Skeletal muscle tissue (tissue), 4 donors: ENCODE measurements around the gene BLACAT1. TPM values are rescaled to one million over a fixed set of nuclear protein-coding genes. Genes with fewer than 3 reads are reported as not detected.
"Not testable (repeated sequence)": the region's sequence is repeated elsewhere in the genome, so short reads cannot be mapped to it uniquely, and the experiment has no call there.

ENCODE experiments used
- H3K27ac ChIP-seq: one replicate; pipeline ENCODE4 v1.7.0; 2013; ENCODE audit warnings: mild to moderate bottlenecking, low read depth, low read length, inconsistent platforms
- H3K27me3 ChIP-seq, 3 donors: one replicate each; pipeline ENCODE4 v1.7.0; 2013; ENCODE audit warnings: low read length in 3 of 3; ENCODE audit not compliant: control insufficient read depth in 3 of 3, insufficient read depth in 3 of 3
- H3K36me3 ChIP-seq, 3 donors: one replicate each; pipeline ENCODE4 v1.7.0; 2013; ENCODE audit warnings: low read length in 3 of 3; ENCODE audit not compliant: control insufficient read depth in 3 of 3, insufficient read depth in 3 of 3
- H3K4me1 ChIP-seq, 3 donors: one replicate each; pipeline ENCODE4 v1.7.0; 2013; ENCODE audit warnings: low read length in 3 of 3, mild to moderate bottlenecking in 3 of 3; ENCODE audit not compliant: control insufficient read depth in 3 of 3, insufficient read depth in 3 of 3
- H3K4me3 ChIP-seq, 3 donors: one replicate each; pipeline ENCODE4 v1.7.0; 2013; ENCODE audit warnings: low read length in 3 of 3
- H3K9ac ChIP-seq, 3 donors: one replicate each; pipeline ENCODE4 v1.7.0; 2013; ENCODE audit warnings: low read length in 3 of 3, mild to moderate bottlenecking in 3 of 3, moderate library complexity in 2 of 3, low read depth in 1 of 3
- H3K9me3 ChIP-seq, 3 donors: one replicate each; pipeline ENCODE4 v1.7.0; 2013; ENCODE audit warnings: low read length in 3 of 3; ENCODE audit not compliant: control insufficient read depth in 3 of 3
- total RNA-seq: library from RNA; depleted of rRNA; stranded (reverse); fragments of >200 nt; gene quantifications from one replicate; pipeline ENCODE4 v1.2.3, GENCODE V29; 2014
- donor health status: Osteomylitis.

Gene BLACAT1
- total RNA-seq, 1 donor from 2014 or later = not detected

- H3K27ac ChIP-seq = no peak overlapping the region
- no peaks in the 10 kb centered on the region for H3K36me3 ChIP-seq
- no peaks in the 10 kb centered on the region for H3K9me3 ChIP-seq
- peaks cover 4 to 8% (median 4%) of the 10 kb centered on the region in 3 donors for H3K27me3 ChIP-seq
- no peak overlapping the region for H3K4me3 ChIP-seq
- H3K4me1 ChIP-seq = peaks cover 32 to 45% (median 42%) of the 10 kb centered on the region in 3 donors
- H3K9ac ChIP-seq = no peak overlapping the region
Measured at GRCh38 chr1:205435578-205436573, 20.0 kb downstream of the BLACAT1 start.

GRCh38 chr1:205434738-205435137 lies 21.1 kb downstream of the BLACAT1 start:
- H3K9ac ChIP-seq = no peak overlapping the region
- H3K27ac ChIP-seq = no peak overlapping the region
- H3K9me3 ChIP-seq = no peaks in the 10 kb centered on the region
- H3K4me1 ChIP-seq = peaks cover 29 to 39% (median 36%) of the 10 kb centered on the region in 3 donors
- H3K27me3 ChIP-seq = peaks cover 4 to 8% (median 4%) of the 10 kb centered on the region in 3 donors
- no peaks in the 10 kb centered on the region for H3K36me3 ChIP-seq
- no peak overlapping the region for H3K4me3 ChIP-seq

GRCh38 chr1:205432692-205433091 lies 23.2 kb downstream of the BLACAT1 start:
- H3K36me3 ChIP-seq, H3K27me3 ChIP-seq: not testable (repeated sequence)

GRCh38 chr1:205432116-205432515 lies 23.7 kb downstream of the BLACAT1 start:
- Histone ChIP-seq H3K27me3 (peaks cover 4 to 8% (median 4%) of the 10 kb centered on the region in 3 donors), H3K36me3 (no peaks in the 10 kb centered on the region), H3K4me1 (peaks cover 8 to 14% (median 10%) of the 10 kb centered on the region in 3 donors), H3K4me3 (no peak overlapping the region), H3K27ac (no peak overlapping the region), H3K9ac (no peak overlapping the region), H3K9me3 (no peaks in the 10 kb centered on the region)

More at GRCh38 chr1:205432692-205433091, 23.2 kb downstream of the BLACAT1 start:
- H3K9me3 ChIP-seq, H3K9ac ChIP-seq, H3K4me3 ChIP-seq, H3K27ac ChIP-seq: not testable (repeated sequence)
- H3K4me1 ChIP-seq = peaks cover 12 to 19% (median 16%) of the 10 kb centered on the region in 3 donors

GRCh38 chr1:205430696-205431305 lies 25.0 kb downstream of the BLACAT1 start:
- H3K27ac ChIP-seq = no peak overlapping the region
- H3K36me3 ChIP-seq = no peaks in the 10 kb centered on the region
- H3K9me3 ChIP-seq = no peaks in the 10 kb centered on the region
- peaks cover 0 to 8% (median 4%) of the 10 kb centered on the region in 3 donors for H3K27me3 ChIP-seq
- peaks cover 8% of the 10 kb centered on the region in 3 donors for H3K4me1 ChIP-seq
- H3K4me3 ChIP-seq = peak overlapping the region; percentile 64 to 83 (median 71)
- peak overlapping the region; percentile 21 to 75 (median 51) for H3K9ac ChIP-seq

GRCh38 chr1:205429762-205430695 lies 25.8 kb downstream of the BLACAT1 start:
- Histone ChIP-seq H3K9ac (peak overlapping the region; percentile 21 to 75 (median 51)), H3K27me3 (peaks cover 0 to 8% (median 4%) of the 10 kb centered on the region in 3 donors), H3K4me1 (peaks cover 8% of the 10 kb centered on the region in 3 donors), H3K27ac (no peak overlapping the region), H3K4me3 (peak overlapping the region; percentile 64 to 83 (median 71)), H3K36me3 (no peaks in the 10 kb centered on the region), H3K9me3 (no peaks in the 10 kb centered on the region)

GRCh38 chr1:205424901-205425600 lies 30.8 kb downstream of the BLACAT1 start:
- Histone ChIP-seq H3K9me3 (no peaks in the 10 kb centered on the region), H3K4me1 (peaks cover 0 to 8% (median 4%) of the 10 kb centered on the region in 3 donors), H3K36me3 (no peaks in the 10 kb centered on the region), H3K4me3 (no peak overlapping the region), H3K27me3 (no peaks in the 10 kb centered on the region), H3K27ac (no peak overlapping the region), H3K9ac (no peak overlapping the region)

GRCh38 chr1:205423814-205424399 lies 31.9 kb downstream of the BLACAT1 start:
- H3K9me3 ChIP-seq = no peaks in the 10 kb centered on the region
- H3K36me3 ChIP-seq = no peaks in the 10 kb centered on the region
- no peak overlapping the region for H3K4me3 ChIP-seq
- H3K27ac ChIP-seq = no peak overlapping the region
- no peak overlapping the region for H3K9ac ChIP-seq
- no peaks in the 10 kb centered on the region for H3K27me3 ChIP-seq
- H3K4me1 ChIP-seq = peaks cover 0 to 8% (median 4%) of the 10 kb centered on the region in 3 donors
